Esophagus squamous epithelium (tissue), 4 donors: ENCODE data around the gene RNF115.

Experiments
- CTCF ChIP-seq, 6 experiments: fragments of 450-650 bp in 4 of 6; fragments of 200-600 bp in 2 of 6; sonication (generic) in 2 of 6; IDR thresholded peaks; one replicate each; pipeline ENCODE4 v1.5.1; 2016 to 2019; ENCODE audit warnings: antibody characterized with exemption in 6 of 6, mild to moderate bottlenecking in 4 of 6, moderate library complexity in 4 of 6
- POLR2A ChIP-seq, 4 donors: fragments of 450-650 bp; IDR thresholded peaks; one replicate each; pipeline ENCODE4 v1.6.1; 2017; ENCODE audit warnings: antibody characterized with exemption in 4 of 4, mild to moderate bottlenecking in 4 of 4, moderate library complexity in 3 of 4

GRCh38 chr1:145759721-145760120, 64.2 kb downstream of the RNF115 start:
- TF ChIP-seq CTCF (IDR thresholded peaks at IDR 0.05) (no peak), POLR2A (IDR thresholded peaks at IDR 0.05) (no peak)
